Measurements from ENCODE around the gene MTUS2. TPM values are rescaled to one million over a fixed set of nuclear protein-coding genes. Genes with fewer than 3 reads are reported as not detected.

The MTUS2 gene
- total RNA-seq, 1 donor from 2014 or later: 0.67 TPM

GRCh38 chr13:29551214-29551613, 731.1 kb downstream of the MTUS2 start:
- no peak for TF ChIP-seq CTCF (IDR thresholded peaks at IDR 0.05)
- H3K36me3 ChIP-seq: no peaks in the 10 kb centered on the region
- Mint-ChIP-seq H3K36me3 (peaks cover 26% of the 10 kb centered on the region), H3K4me1 (peaks cover 49% of the 10 kb centered on the region), H3K27me3 (ENCODE audit: insufficient read depth, low read depth) (peaks cover 4% of the 10 kb centered on the region), H3K9me3 (no peaks in the 10 kb centered on the region), H3K4me3 (no peak overlapping the region), H3K27ac (no peak overlapping the region)
- no peak for DNase-seq (ENCODE audit: low spot score)
- no peaks in the 10 kb centered on the region for H3K27me3 ChIP-seq
- H3K4me2 ChIP-seq: no peak overlapping the region
- H3K4me3 ChIP-seq: no peak overlapping the region
- H4K20me1 ChIP-seq (ENCODE audit: low read depth): no peaks in the 10 kb centered on the region
- peaks cover 25% of the 10 kb centered on the region for H3K79me2 ChIP-seq (ENCODE audit: low read depth)
- no peak overlapping the region for H3K27ac ChIP-seq
- H2AFZ ChIP-seq (replicated peaks): no peak overlapping the region
- H3K9ac ChIP-seq: no peak overlapping the region
- peaks cover 3% of the 10 kb centered on the region for H3K4me1 ChIP-seq
- H3F3A ChIP-seq (ENCODE audit: low read depth): no peaks in the 10 kb centered on the region
- H3K9me3 ChIP-seq (ENCODE audit: low read depth): no peaks in the 10 kb centered on the region

Small RNA genes lying within 50 kb of the gene (small RNA-seq; reads per million reads assigned to genes)
- not detected for gene AL359741.1

Other genes starting within 250 kb of the MTUS2 start
- 66.6 and 98.9 TPM in 2 replicates for gene POMP, start 161.2 kb upstream of the MTUS2 start, total RNA-seq (ENCODE audit: low replicate concordance)
- gene SLC46A3, start 101.4 kb upstream of the MTUS2 start, total RNA-seq (ENCODE audit: low replicate concordance): 0.06 TPM in 1 of 2 replicates, not detected in the other

Measured in neural progenitor cell (in vitro differentiated cells).